Common myeloid progenitor, CD34-positive (primary cell): ENCODE data around the gene TCEANC2.

Experiments
- CTCF ChIA-PET: fragments of 350-600 bp; sonication (Branson Sonifier 250); formaldehyde crosslinking; loops from one replicate; lab custom pipeline; 2021; ENCODE audit warnings: antibody characterized with exemption; lab: Charles Lee
- POLR2A ChIA-PET: fragments of 350-600 bp; sonication (Branson Sonifier 250); formaldehyde crosslinking; loops from one replicate; lab custom pipeline; 2021; ENCODE audit warnings: antibody characterized with exemption; lab: Charles Lee
- DNase-seq, 3 donors: peaks; one replicate each; pipeline versions ENCODE4 v3.0.0 to v3.0.0-alpha.2; 2013
- H3K27ac ChIP-seq, 2 experiments: 1 replicate in 1 of 2; 2 replicates in 1 of 2; pipeline ENCODE4 v1.7.0; 2013; ENCODE audit warnings: inconsistent platforms in 2 of 2, low read length in 2 of 2, mild to moderate bottlenecking in 2 of 2, low read depth in 1 of 2, moderate library complexity in 1 of 2; ENCODE audit not compliant: severe bottlenecking in 2 of 2, insufficient read depth in 1 of 2, poor library complexity in 1 of 2
- H3K27me3 ChIP-seq, 5 experiments: replicated peaks in 2 of 5; 1 replicate in 3 of 5; 2 replicates in 2 of 5; pipeline versions ENCODE4 v1.6.1 to v1.7.0; 2013; ENCODE audit warnings: low read length in 4 of 5, mild to moderate bottlenecking in 2 of 5, moderate library complexity in 2 of 5, inconsistent platforms in 1 of 5; ENCODE audit not compliant: insufficient read depth in 5 of 5, control insufficient read depth in 4 of 5
- H3K36me3 ChIP-seq, 4 experiments: 1 replicate in 2 of 4; 2 replicates in 2 of 4; pipeline versions ENCODE4 v1.6.1 to v1.7.0; 2013; ENCODE audit warnings: low read length in 3 of 4, control low read depth in 1 of 4, mild to moderate bottlenecking in 1 of 4; ENCODE audit not compliant: control insufficient read depth in 4 of 4, insufficient read depth in 4 of 4
- H3K4me1 ChIP-seq, 4 experiments: 1 replicate in 3 of 4; 2 replicates in 1 of 4; pipeline versions ENCODE4 v1.6.1 to v1.7.1; 2013; ENCODE audit warnings: low read length in 3 of 4, mild to moderate bottlenecking in 3 of 4, control low read depth in 1 of 4, inconsistent platforms in 1 of 4, moderate library complexity in 1 of 4; ENCODE audit not compliant: control insufficient read depth in 4 of 4, insufficient read depth in 4 of 4; ENCODE audit errors: control extremely low read depth in 1 of 4
- H3K4me3 ChIP-seq, 7 experiments: 1 replicate in 4 of 7; 2 replicates in 3 of 7; pipeline versions ENCODE4 v1.5.1 to v1.7.0; 2013; ENCODE audit warnings: mild to moderate bottlenecking in 7 of 7, low read length in 6 of 7, moderate library complexity in 6 of 7, inconsistent platforms in 2 of 7, low read depth in 2 of 7, control low read depth in 1 of 7; ENCODE audit not compliant: insufficient read depth in 4 of 7, control insufficient read depth in 1 of 7; ENCODE audit errors: extremely low read depth in 1 of 7
- H3K9me3 ChIP-seq, 5 experiments: 1 replicate in 4 of 5; 2 replicates in 1 of 5; pipeline versions ENCODE4 v1.6.1 to v1.7.1; 2013; ENCODE audit warnings: low read length in 4 of 5, mild to moderate bottlenecking in 2 of 5, inconsistent platforms in 1 of 5, low read depth in 1 of 5, moderate library complexity in 1 of 5; ENCODE audit not compliant: control insufficient read depth in 4 of 5, insufficient read depth in 2 of 5; ENCODE audit errors: control extremely low read depth in 1 of 5
- WGBS: methylation state at CpG from one replicate; pipeline ENCODE4 v1.1.5; 2013; ENCODE audit not compliant: insufficient coverage; 5-methylcytosine and 5-hydroxymethylcytosine counted together

Gene TCEANC2

DNA sequence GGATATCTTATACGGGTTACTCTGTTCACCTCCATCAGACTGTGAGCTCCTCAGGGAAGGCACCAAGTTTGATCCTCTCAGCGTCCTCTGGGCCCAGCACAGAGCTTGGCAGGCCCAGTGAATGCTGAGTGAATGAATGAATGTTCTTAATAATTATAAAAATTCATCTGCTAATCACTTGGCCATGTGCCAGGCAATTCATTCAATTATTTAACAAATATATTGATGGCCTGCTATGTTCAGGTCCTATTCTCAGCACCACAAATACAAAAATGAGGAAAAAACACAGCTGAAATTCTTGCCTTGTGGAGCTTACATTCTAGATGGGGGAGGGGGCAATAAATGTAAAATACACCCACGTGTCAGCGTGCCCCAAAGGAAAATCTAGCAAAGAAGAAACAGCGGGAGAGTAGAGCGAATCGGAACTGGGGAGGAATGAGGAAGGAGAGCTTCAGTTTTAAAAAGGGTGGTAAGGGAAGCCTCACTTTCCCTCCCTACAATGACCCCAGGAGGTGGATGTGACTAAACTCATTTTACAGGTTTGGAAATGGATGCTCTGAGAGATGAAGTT, 83.6 kb downstream of the TCEANC2 start:
- Histone ChIP-seq H3K9me3 (no peaks in the 10 kb centered on the region), H3K4me3 (no peak overlapping the region), H3K36me3 (no peaks in the 10 kb centered on the region), H3K27me3 (no peaks in the 10 kb centered on the region), H3K4me1 (peaks cover 0 to 17% (median 10%) of the 10 kb centered on the region in 4 experiments), H3K27ac (no peak overlapping the region)
- no peak for DNase-seq
- WGBS, result 90% methylated on average over 5 of the region's 7 CpGs
- ChIA-PET CTCF (interaction anchor here (0.9 to 4.6 kb wide), 5 partner anchors 9 to 51 kb away, joined by 3 to 38 read pairs (median 5); no protein-coding TSS in a partner anchor), POLR2A (no interaction called here)

DNA sequence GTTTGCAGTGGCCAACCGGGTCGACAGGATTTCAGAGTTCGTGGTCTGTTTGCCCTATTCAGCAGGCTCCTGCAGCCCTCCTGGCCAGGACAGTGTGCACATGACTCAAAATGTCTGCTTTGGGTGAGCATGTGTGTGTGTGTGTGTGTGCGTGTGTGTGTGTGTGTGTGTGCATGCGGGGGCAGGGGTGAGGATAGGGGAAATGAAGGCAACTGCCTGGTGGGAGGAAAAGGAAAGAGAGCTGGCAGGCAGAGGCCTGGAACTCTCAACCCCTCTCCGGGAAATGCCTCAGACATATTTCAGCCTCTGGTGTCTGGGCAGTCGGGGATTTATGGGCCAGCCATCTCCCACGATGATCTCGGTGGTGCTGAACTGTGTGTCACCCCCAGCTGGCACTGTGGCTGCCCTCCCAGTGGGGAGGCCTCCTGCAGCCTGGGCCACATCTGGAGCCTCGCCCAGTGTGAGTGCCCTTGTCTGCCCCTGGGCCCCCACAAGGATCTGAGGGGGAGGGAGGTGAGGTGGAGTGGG, 84.2 kb downstream of the TCEANC2 start:
- peaks cover 0 to 17% (median 10%) of the 10 kb centered on the region in 4 experiments for H3K4me1 ChIP-seq
- H3K4me3 ChIP-seq, result no peak overlapping the region
- no peaks in the 10 kb centered on the region for H3K9me3 ChIP-seq
- peak; percentile 9 to 57 (median 41) for DNase-seq
- ChIA-PET CTCF (interaction anchor here (0.7 to 4.6 kb wide), 5 partner anchors 9 to 51 kb away, joined by 3 to 38 read pairs (median 5); no protein-coding TSS in a partner anchor), POLR2A (no interaction called here)
- H3K27ac ChIP-seq, result no peak overlapping the region
- H3K36me3 ChIP-seq, result no peaks in the 10 kb centered on the region
- no peaks in the 10 kb centered on the region for H3K27me3 ChIP-seq
- 39% methylated on average over 7 of the region's 10 CpGs for WGBS

DNA sequence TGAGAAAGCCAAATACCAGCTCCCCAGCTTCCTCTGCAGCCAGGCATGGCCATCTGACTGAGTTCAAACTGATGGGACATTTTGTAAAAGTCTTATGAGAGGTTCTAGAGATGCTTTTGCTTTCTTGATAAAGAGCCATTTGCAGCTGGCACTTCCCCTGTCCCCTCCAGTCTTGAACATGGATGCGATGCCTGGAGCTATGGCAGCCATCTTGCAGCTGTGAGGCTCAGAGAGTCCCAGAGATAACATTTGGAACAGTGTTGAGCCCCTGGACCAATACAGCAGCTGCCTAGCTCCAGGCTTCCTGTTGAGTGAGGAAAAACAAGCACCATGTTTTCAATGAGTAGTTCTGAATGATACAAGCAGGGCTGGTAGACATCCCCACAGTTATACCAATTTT, 85.6 kb downstream of the TCEANC2 start:
- DNase-seq, result no peak
- CTCF ChIA-PET, result interaction anchor here (1.9 to 4.6 kb wide), 3 partner anchors 9 to 15 kb away, joined by 6 to 38 read pairs (median 8); no protein-coding TSS in a partner anchor
- H3K27ac ChIP-seq, result no peak overlapping the region
- WGBS, result 100% methylated on average over 1 of the region's 1 CpG
- H3K9me3 ChIP-seq, result no peaks in the 10 kb centered on the region
- no peaks in the 10 kb centered on the region for H3K27me3 ChIP-seq
- H3K4me3 ChIP-seq, result no peak overlapping the region
- H3K4me1 ChIP-seq, result peaks cover 0 to 14% (median 10%) of the 10 kb centered on the region in 4 experiments
- H3K36me3 ChIP-seq, result no peaks in the 10 kb centered on the region
- POLR2A ChIA-PET, result no interaction called here

DNA sequence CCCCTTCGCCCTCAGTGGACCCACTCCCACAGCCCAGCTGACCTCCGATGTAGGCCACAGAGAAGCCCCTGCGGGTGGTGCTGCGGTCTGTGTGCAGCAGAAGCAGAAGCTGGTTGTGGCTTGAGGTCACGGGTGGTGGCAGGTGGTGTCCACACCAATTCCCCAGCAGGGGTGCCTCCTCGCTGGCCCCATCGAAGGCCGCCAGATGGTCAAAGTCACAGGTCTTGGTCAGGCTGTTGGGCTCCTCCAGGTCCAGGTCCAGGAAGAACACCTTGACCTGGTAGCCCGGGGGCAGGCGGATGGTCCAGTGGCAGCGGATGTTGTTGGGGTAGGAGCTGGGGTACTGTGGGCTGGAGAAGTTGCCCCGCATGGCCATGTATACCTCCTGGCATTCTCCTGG, 86.3 kb downstream of the TCEANC2 start:
- Histone ChIP-seq H3K27me3 (no peaks in the 10 kb centered on the region), H3K4me1 (peaks cover 0 to 14% (median 10%) of the 10 kb centered on the region in 4 experiments), H3K36me3 (no peaks in the 10 kb centered on the region), H3K4me3 (no peak overlapping the region), H3K27ac (no peak overlapping the region), H3K9me3 (no peaks in the 10 kb centered on the region)
- POLR2A ChIA-PET, result no interaction called here
- CTCF ChIA-PET, result interaction anchor here (1.9 to 4.6 kb wide), 2 partner anchors 10 to 15 kb away, joined by 6 to 38 read pairs; no protein-coding TSS in a partner anchor
- WGBS, result over 99% methylated on average over 11 of the region's 12 CpGs
- DNase-seq, result no peak

DNA sequence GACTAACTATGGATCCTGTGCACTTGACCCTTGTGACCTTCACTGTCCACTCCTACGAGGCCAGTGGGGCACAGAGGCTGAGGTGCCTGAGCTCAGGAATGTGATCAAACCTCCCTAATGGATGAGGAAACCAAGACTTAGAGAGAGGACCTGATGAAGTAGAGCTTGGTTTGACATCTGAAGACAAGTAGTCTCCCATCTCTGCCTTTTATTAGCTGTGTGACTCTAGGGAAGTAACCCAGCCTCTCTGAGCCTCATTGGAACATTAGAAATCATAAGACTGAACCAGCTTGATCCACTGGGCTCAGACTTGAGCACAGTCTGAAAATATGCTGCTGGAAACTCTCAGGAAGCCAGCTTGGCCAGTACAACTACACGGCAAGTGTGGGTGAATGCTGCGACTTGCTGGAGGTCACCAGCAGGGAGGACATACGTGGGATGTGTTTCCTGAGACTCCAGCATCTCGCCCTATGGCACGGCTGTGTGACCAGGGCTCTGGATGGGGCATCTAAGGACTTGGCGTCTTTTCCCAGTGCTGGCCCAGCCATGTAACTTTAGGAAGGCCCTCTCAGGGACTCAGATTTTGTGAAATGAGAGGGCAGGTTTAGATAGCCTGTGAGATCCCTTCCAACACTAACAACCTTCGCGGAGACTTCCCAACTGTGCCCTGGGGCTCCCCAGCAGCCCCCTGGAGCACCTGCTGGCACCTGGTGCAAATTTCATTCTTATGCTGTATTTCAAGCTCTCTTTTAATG, 88.9 kb downstream of the TCEANC2 start:
- CTCF ChIA-PET, result no interaction called here
- Histone ChIP-seq H3K27ac (no peak overlapping the region), H3K27me3 (no peaks in the 10 kb centered on the region), H3K4me3 (no peak overlapping the region), H3K9me3 (no peaks in the 10 kb centered on the region), H3K36me3 (no peaks in the 10 kb centered on the region), H3K4me1 (peaks cover 0 to 9% (median 6%) of the 10 kb centered on the region in 4 experiments)
- POLR2A ChIA-PET, result no interaction called here
- WGBS, result 88% methylated on average over 8 of the region's 9 CpGs
- DNase-seq, result no peak

DNA sequence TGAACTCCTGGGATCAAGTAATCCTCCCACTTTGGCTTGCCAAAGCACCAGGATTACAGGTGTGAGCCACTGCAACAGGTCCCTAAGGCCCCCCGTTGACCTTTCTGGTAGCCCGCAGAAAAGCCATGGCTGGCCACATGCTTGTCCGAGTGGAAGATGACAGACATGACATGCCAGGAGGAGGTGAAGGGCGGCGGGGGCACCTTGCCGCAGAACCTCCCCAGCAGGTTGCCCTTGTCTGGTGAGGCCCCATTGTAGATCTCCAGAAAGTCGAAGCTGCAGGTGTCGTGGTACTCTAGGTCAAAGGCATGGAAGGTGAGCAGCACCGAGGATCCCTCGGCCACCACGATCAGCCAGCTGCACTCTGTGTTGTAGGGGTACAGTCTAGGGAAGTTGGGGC, 91.0 kb downstream of the TCEANC2 start:
- POLR2A ChIA-PET, result no interaction called here
- Histone ChIP-seq H3K4me1 (no peaks in the 10 kb centered on the region), H3K36me3 (no peaks in the 10 kb centered on the region), H3K4me3 (no peak overlapping the region), H3K27ac (no peak overlapping the region), H3K9me3 (no peaks in the 10 kb centered on the region), H3K27me3 (no peaks in the 10 kb centered on the region)
- CTCF ChIA-PET, result no interaction called here
- DNase-seq, result no peak
- 98% methylated on average over 9 of the region's 11 CpGs for WGBS

DNA sequence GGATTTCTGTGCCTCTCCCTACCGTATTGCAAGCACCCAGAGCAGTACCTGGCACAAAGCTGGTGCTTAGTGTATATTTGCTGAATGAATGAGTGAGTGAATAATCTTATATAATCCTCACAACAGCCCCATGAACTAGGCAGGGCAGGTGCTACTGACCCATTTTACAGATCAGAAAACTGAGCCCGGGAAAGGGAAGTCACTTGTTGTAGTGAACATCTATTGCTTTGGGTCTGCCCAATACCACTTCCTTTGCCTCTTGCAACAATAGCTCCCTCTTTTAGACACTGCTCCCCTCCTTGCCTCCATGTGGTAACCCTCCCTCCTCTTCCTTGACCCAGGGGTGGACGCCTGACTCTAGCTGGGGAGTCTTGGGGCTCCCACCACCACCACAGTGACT, 96.3 kb downstream of the TCEANC2 start:
- ChIA-PET CTCF (interaction anchor here (1.2 to 2.1 kb wide), 2 partner anchors 10 to 12 kb away, joined by 3 to 8 read pairs; no protein-coding TSS in a partner anchor), POLR2A (no interaction called here)

More for the DNA sequence above, 96.3 kb downstream of the TCEANC2 start:
- H3K27ac ChIP-seq, result no peak overlapping the region
- H3K36me3 ChIP-seq, result no peaks in the 10 kb centered on the region
- no peaks in the 10 kb centered on the region for H3K27me3 ChIP-seq
- WGBS, result 88% methylated on average over 1 of the region's 3 CpGs
- H3K4me3 ChIP-seq, result no peak overlapping the region
- no peaks in the 10 kb centered on the region for H3K9me3 ChIP-seq
- no peak for DNase-seq
- peaks cover 0 to 5% (median 5%) of the 10 kb centered on the region in 4 experiments for H3K4me1 ChIP-seq
